Thoracic aorta (tissue), 2 donors: ENCODE measurements around the gene ABTB2. TPM values are rescaled to one million over a fixed set of nuclear protein-coding genes. Genes with fewer than 3 reads are reported as not detected.
A peak's percentile ranks its signal among the peaks of the same experiment; 100 is the strongest.

ENCODE experiments used
- ATAC-seq: fragments of 150-250 bp; one replicate; pipeline ENCODE4 v1.8.0; 2017; ENCODE audit warnings: low read depth; ENCODE audit not compliant: insufficient number of reproducible peaks, low FRiP score
- DNase-seq: peaks from one replicate; pipeline ENCODE4 v3.0.0-alpha.2; 2020; ENCODE audit warnings: low spot score
- H3K27ac ChIP-seq, 2 donors: fragments of 200-600 bp; sonication (generic); 1 replicate in 1 of 2; 2 replicates in 1 of 2; pipeline ENCODE4 v1.5.1; 2016; ENCODE audit warnings: mild to moderate bottlenecking in 2 of 2, moderate library complexity in 2 of 2
- H3K27me3 ChIP-seq: fragments of 200-600 bp; sonication (generic); replicated peaks from 2 replicates; pipeline ENCODE4 v1.6.0; 2016; ENCODE audit warnings: mild to moderate bottlenecking; ENCODE audit not compliant: insufficient read depth
- H3K36me3 ChIP-seq: fragments of 200-600 bp; sonication (generic); one replicate; pipeline ENCODE4 v1.5.1; 2016
- H3K4me1 ChIP-seq, 2 donors: fragments of 200-600 bp; sonication (generic); 1 replicate in 1 of 2; 2 replicates in 1 of 2; pipeline versions ENCODE4 v1.5.1 to v1.6.0; 2016; ENCODE audit warnings: low read depth in 2 of 2, mild to moderate bottlenecking in 1 of 2; ENCODE audit not compliant: control insufficient read depth in 1 of 2
- H3K4me3 ChIP-seq: fragments of 200-600 bp; sonication (generic); 2 replicates; pipeline ENCODE4 v1.5.1; 2016; ENCODE audit warnings: mild to moderate bottlenecking
- H3K9me3 ChIP-seq: fragments of 200-600 bp; sonication (generic); 2 replicates; pipeline ENCODE4 v1.5.1; 2016
- total RNA-seq, 2 donors: library from RNA; depleted of rRNA; stranded (reverse); fragments of >200 nt; gene quantifications; one replicate each; pipeline versions ENCODE4 v1.1.0 to v1.2.3, GENCODE V29; 2016
- TF ChIP-seq, protein P1 (sequence below): fragments of 200-600 bp; sonication (generic); IDR thresholded peaks from one replicate; pipeline ENCODE4 v1.5.1; 2019; ENCODE audit warnings: antibody characterized with exemption

The ABTB2 gene
- total RNA-seq, 2 donors from 2014 or later, result 12.3 to 31.0 TPM

DNA sequence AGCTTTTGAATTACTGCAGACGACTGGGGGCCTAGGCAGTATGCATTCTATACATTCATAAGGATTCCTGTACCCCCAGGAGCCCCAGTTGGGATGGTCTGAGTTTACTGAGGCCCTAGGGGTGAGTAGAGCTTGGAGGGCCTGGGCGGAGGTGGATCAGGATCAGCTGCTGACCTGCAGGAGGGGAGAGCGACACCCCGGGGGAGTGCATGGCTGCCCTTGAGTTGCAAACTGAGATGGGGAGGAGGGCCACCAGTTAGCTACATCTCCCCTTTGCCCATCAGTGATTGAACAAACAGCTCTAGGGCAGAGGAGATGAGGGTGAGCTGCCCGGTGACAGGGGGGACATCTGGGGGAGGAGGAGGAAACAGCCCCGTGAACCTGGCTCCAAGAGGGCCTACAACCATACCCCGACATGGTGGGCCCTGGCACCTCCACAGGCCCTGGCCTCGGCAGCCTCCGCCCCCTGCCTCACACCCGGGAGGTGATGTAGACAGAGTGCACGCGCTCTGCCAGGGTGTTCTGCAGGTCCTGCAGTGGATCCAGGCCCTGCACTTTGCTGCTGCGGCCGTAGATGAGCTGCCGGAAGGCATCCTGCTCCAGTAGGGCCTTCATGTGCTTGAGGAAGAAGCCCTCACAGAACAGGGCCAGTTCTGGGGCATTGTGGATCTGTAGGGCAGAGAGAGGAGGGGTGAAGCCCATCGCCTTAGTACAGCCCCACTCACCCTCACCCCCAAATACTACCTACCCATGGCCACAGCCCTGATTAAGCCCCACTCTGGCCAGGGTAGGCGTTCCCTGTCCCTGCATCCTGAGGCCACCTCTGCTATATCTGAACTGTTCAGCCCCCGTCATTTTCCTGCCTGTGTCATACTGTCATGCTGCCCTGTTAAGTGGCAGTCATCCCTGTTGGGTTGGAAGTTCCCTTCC, 205.6 kb downstream of the ABTB2 start:
- H3K36me3 ChIP-seq, result peaks cover 29% of the 10 kb centered on the region
- TF ChIP-seq, protein P1, sequence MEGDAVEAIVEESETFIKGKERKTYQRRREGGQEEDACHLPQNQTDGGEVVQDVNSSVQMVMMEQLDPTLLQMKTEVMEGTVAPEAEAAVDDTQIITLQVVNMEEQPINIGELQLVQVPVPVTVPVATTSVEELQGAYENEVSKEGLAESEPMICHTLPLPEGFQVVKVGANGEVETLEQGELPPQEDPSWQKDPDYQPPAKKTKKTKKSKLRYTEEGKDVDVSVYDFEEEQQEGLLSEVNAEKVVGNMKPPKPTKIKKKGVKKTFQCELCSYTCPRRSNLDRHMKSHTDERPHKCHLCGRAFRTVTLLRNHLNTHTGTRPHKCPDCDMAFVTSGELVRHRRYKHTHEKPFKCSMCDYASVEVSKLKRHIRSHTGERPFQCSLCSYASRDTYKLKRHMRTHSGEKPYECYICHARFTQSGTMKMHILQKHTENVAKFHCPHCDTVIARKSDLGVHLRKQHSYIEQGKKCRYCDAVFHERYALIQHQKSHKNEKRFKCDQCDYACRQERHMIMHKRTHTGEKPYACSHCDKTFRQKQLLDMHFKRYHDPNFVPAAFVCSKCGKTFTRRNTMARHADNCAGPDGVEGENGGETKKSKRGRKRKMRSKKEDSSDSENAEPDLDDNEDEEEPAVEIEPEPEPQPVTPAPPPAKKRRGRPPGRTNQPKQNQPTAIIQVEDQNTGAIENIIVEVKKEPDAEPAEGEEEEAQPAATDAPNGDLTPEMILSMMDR, result no peak
- no peak overlapping the region for H3K27ac ChIP-seq
- peaks cover 14 to 30% of the 10 kb centered on the region in 2 donors for H3K4me1 ChIP-seq
- ATAC-seq, result no peak
- no peaks in the 10 kb centered on the region for H3K27me3 ChIP-seq
- H3K9me3 ChIP-seq, result no peaks in the 10 kb centered on the region
- no peak overlapping the region for H3K4me3 ChIP-seq
- no peak for DNase-seq

DNA sequence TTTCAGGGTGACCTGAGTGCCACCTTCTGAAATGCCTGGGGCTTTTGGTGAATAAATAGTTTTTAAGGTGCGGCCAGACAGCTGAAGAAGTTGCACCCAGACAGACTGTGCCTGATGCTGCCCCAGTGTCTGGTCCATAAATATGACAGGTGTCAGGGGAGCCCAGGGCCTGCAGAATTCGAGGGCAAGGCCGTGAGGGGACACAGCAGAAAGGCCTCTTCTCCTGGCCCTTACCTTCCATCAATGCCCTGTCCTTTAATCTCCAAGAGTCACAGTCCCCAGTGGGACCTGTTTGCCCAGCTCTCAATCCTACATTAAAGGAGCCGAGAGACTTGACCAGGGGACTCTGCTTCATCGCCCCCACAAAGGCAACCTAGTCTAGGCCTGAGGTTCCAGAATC, 206.6 kb downstream of the ABTB2 start:
- Histone ChIP-seq H3K4me1 (peaks cover 14 to 21% of the 10 kb centered on the region in 2 donors), H3K27me3 (no peaks in the 10 kb centered on the region), H3K27ac (no peak overlapping the region), H3K36me3 (peaks cover 39% of the 10 kb centered on the region), H3K9me3 (no peaks in the 10 kb centered on the region), H3K4me3 (no peak overlapping the region)
- DNase-seq (no peak), ATAC-seq (no peak)
- TF ChIP-seq, protein P1, result no peak

DNA sequence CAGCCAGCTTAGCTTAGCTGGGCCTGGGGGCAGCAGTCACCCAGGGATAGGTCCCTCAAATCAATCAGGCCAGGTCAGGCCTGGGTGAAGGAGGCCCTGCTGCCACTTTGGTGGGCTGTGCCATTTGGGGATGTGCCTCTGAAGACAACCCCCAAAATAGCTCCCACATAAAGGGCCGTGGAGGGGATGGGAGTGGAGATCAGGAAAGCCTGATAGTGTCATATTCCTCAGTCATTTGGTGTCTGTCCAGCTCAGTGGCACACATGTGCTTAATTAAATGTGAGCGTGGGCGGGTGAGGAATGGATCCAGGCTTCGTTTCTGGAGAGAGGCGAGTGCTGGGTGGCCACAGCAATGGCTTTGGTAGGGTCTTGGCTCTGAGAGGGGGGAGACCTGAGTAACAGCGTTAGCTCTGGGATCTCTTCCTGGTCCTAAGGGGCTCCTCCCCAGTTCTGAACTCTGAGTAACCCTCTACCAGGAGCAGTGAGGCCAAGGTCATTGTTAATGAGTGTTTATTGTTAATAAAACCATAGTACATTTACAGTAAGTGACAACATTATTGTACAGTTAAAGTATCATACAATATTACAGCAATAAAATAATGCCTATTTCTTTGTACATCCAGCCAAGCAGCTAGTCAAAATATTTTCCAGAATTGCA, 207.2 kb downstream of the ABTB2 start:
- DNase-seq (no peak), ATAC-seq (no peak)
- TF ChIP-seq, protein P1, result no peak
- no peak overlapping the region for H3K4me3 ChIP-seq
- peaks cover 8 to 16% of the 10 kb centered on the region in 2 donors for H3K4me1 ChIP-seq
- H3K9me3 ChIP-seq, result no peaks in the 10 kb centered on the region
- H3K36me3 ChIP-seq, result peaks cover 43% of the 10 kb centered on the region
- no peaks in the 10 kb centered on the region for H3K27me3 ChIP-seq
- H3K27ac ChIP-seq, result no peak overlapping the region

DNA sequence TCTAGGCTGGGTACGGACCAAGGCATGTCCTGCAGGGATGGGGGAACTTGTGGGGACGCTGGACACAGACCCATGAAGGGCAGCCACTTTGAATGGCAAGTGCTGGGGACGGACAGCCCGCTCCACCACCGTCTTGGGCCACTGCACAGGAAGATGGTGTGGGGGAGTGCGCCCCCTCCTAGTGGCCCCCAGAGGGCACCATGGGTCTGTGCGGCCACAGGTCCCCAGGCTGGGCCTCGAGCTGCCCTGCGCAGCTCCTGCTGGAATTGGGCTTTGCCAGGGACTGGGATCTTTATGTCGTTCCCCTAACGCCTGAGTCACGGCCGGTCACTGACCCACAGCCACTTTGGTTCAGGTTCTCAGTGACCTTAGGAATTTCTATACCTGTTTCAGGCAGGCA, 208.0 kb downstream of the ABTB2 start:
- no peaks in the 10 kb centered on the region for H3K9me3 ChIP-seq
- TF ChIP-seq, protein P1, result peak; percentile 45
- no peak overlapping the region for H3K27ac ChIP-seq
- peaks cover under 1 to 7% of the 10 kb centered on the region in 2 donors for H3K4me1 ChIP-seq
- no peak overlapping the region for H3K4me3 ChIP-seq
- H3K36me3 ChIP-seq, result peaks cover 46% of the 10 kb centered on the region
- no peak for ATAC-seq
- H3K27me3 ChIP-seq, result no peaks in the 10 kb centered on the region
- no peak for DNase-seq

DNA sequence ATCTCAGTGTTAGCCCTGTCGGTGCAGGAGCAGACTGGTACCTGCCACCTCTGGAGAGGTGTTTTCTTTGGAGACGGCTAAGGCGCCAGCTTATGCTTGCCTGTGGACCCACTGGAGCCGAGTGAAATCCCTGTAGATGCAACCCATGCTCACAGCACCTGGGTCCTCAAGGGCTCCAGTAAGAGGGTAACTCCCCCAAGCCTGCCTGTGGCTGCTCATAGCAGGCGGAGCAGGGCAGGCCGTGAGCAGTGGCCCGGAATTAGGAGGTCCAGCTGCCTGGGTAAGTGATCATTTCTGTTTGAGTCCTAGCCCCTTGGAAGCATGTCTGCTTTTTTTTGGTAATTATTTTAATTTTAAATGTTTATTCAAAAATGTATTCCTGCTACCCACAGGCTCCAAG, 208.5 kb downstream of the ABTB2 start:
- H3K27ac ChIP-seq, result no peak overlapping the region
- DNase-seq, result no peak
- H3K4me3 ChIP-seq, result no peak overlapping the region
- TF ChIP-seq, protein P1, result no peak
- H3K9me3 ChIP-seq, result no peaks in the 10 kb centered on the region
- peaks cover 50% of the 10 kb centered on the region for H3K36me3 ChIP-seq
- ATAC-seq, result no peak
- H3K27me3 ChIP-seq, result no peaks in the 10 kb centered on the region
- H3K4me1 ChIP-seq, result peaks cover 0 to 2% of the 10 kb centered on the region in 2 donors
